OCI-LY7 (cell line): Measurements from ENCODE around the gene CEP89.

ENCODE experiments used
- EZH2phosphoT487 ChIP-seq: fragments of 200-600 bp; sonication (generic); IDR thresholded peaks from 2 replicates; pipeline ENCODE4 v1.6.1; 2018; ENCODE audit warnings: low read depth, borderline replicate concordance, mild to moderate bottlenecking, mixed run types, antibody characterized with exemption, low read length, moderate library complexity, mixed read lengths
- TF ChIP-seq, protein P1 (sequence below): fragments of 200-600 bp; sonication (generic); conservative IDR thresholded peaks from 2 replicates; pipeline ENCODE4 v1.5.1; 2014; ENCODE audit warnings: mild to moderate bottlenecking, antibody characterized with exemption, low read length, moderate library complexity, mixed read lengths

DNA sequence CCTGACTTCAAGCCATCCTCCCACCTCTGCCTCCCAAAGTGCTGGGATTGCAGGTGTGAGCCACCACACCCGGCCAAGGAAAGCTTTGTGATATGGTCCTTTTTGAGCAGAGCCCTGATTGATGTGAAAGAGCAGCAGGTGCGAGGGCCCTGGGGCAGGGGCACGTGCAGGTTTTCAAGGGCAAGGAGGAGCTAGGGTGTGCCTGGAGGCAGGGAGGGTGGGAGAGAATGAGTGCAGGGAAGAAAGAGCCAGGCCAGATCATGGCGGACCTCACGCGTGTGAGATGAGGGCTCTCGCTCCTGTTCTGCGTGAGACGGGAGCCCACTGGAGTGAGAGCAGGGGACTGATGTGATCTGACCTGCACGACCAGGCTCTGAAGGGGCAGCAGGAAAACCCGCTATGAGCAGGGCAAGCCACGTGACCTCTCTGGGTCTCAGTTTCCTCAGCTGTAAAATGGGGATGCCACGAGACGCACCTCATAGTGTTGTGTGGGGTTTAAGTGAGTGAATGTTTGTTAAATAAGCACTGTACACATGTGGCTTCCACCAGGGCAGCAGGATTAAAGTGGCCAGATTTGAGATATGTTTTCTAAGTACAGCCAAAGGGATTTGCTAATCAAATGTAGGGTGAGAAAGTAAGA, 26.1 kb upstream of the CEP89 start:
- TF ChIP-seq, protein P1, sequence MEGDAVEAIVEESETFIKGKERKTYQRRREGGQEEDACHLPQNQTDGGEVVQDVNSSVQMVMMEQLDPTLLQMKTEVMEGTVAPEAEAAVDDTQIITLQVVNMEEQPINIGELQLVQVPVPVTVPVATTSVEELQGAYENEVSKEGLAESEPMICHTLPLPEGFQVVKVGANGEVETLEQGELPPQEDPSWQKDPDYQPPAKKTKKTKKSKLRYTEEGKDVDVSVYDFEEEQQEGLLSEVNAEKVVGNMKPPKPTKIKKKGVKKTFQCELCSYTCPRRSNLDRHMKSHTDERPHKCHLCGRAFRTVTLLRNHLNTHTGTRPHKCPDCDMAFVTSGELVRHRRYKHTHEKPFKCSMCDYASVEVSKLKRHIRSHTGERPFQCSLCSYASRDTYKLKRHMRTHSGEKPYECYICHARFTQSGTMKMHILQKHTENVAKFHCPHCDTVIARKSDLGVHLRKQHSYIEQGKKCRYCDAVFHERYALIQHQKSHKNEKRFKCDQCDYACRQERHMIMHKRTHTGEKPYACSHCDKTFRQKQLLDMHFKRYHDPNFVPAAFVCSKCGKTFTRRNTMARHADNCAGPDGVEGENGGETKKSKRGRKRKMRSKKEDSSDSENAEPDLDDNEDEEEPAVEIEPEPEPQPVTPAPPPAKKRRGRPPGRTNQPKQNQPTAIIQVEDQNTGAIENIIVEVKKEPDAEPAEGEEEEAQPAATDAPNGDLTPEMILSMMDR = no peak
- no peak for TF ChIP-seq EZH2phosphoT487
